MCF 10A (cell line): Measurements from ENCODE around the gene PPP1R14D. TPM values are rescaled to one million over a fixed set of nuclear protein-coding genes. Genes with fewer than 3 reads are reported as not detected.
"Not testable (repeated sequence)": the region's sequence is repeated elsewhere in the genome, so short reads cannot be mapped to it uniquely, and the experiment has no call there.

Experiments used
- BruUV-seq: library from RNA; stranded (reverse); fragments of 400-500 nt; replicated peaks from 2 replicates; lab custom pipeline; 2021; lab: Mats Ljungman, UMichigan
- CTCF ChIA-PET: fragments of 300-600 bp; sonication (Branson Sonifier 250); formaldehyde crosslinking; extraction: SDS; loops from one replicate; lab custom pipeline; 2021; ENCODE audit warnings: antibody characterized with exemption, inconsistent platforms; lab: Yijun Ruan, JAX
- POLR2A ChIA-PET: fragments of 300-600, 350-650 bp; sonication (Branson Sonifier 250); formaldehyde crosslinking; extraction: SDS; loops from one replicate; lab custom pipeline; 2020; ENCODE audit warnings: antibody characterized with exemption, inconsistent platforms; lab: Yijun Ruan, JAX
- DNase-seq: peaks from one replicate; pipeline ENCODE4 v3.0.0-alpha.2; 2018; ENCODE audit not compliant: unreplicated experiment
- H3K27ac Mint-ChIP-seq: one replicate; pipeline ENCODE4 v1.8.0; 2022; ENCODE audit warnings: mild to moderate bottlenecking, low read depth, mixed read lengths; ENCODE audit not compliant: unreplicated experiment
- H3K27me3 Mint-ChIP-seq: one replicate; pipeline ENCODE4 v1.8.0; 2022; ENCODE audit warnings: mixed read lengths; ENCODE audit not compliant: insufficient read depth, unreplicated experiment
- H3K36me3 Mint-ChIP-seq: one replicate; pipeline ENCODE4 v1.8.0; 2022; ENCODE audit warnings: mild to moderate bottlenecking, moderate library complexity, mixed read lengths; ENCODE audit not compliant: insufficient read depth, unreplicated experiment
- H3K4me1 Mint-ChIP-seq: one replicate; pipeline ENCODE4 v1.8.0; 2022; ENCODE audit warnings: mixed read lengths; ENCODE audit not compliant: insufficient read depth, unreplicated experiment
- H3K4me3 Mint-ChIP-seq: one replicate; pipeline ENCODE4 v1.8.0; 2022; ENCODE audit warnings: mild to moderate bottlenecking, moderate library complexity, mixed read lengths; ENCODE audit not compliant: unreplicated experiment
- H3K9me3 Mint-ChIP-seq: one replicate; pipeline ENCODE4 v1.8.0; 2022; ENCODE audit warnings: mixed read lengths; ENCODE audit not compliant: unreplicated experiment
- CTCF ChIP-seq: fragments of 200-600 bp; IDR thresholded peaks from one replicate; pipeline ENCODE4 v1.8.0; 2022; ENCODE audit warnings: antibody characterized with exemption, mild to moderate bottlenecking; ENCODE audit not compliant: unreplicated experiment
- intact Hi-C: fragments of 100-400 bp; cut with micrococcal nuclease; formaldehyde crosslinking; loops from 2 replicates; pipeline ENCODE4 v1.14.1; 2022
- total RNA-seq: library from RNA; stranded (reverse); gene quantifications from 2 replicates; pipeline ENCODE4 v1.2.3, GENCODE V29; 2022

Gene PPP1R14D
- total RNA-seq, 1 experiment from 2014 or later, result not detected

DNA sequence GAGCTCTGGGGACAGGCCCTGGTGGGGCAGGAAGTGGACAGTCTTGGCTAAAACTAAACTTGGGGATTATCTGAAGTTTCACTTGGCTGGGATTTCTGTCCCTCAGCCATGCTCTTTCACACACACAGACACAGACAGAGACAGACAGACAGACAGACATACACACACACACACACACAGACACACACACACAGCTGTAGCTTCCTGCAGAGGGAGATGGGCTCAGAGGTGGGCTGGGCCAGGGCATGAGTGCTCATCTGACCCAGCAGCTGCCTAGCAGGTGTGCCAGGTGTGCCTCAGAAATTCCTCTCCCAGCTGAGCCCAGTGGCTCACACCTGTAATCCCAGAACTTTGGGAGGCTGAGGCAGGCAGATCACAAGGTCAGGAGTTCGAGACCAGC is 42.2 kb upstream of the PPP1R14D start:
- POLR2A ChIA-PET, result interaction anchor here (0.7 to 2.8 kb wide), 3 partner anchors 19 to 26 kb away, joined by 3 to 8 read pairs (median 5); partner anchors contain the start of gene VPS18
- intact Hi-C loops, result no loop called here
- H3K27ac Mint-ChIP-seq, result peak overlapping the region; percentile 27
- no TSS peak for BruUV-seq
- CTCF ChIA-PET, result interaction anchor here (1.6 to 3.6 kb wide), 2 partner anchors 24 to 315 kb away, joined by 3 to 40 read pairs; partner anchors contain the start of gene VPS18
- no peaks in the 10 kb centered on the region for H3K27me3 Mint-ChIP-seq
- no peak for TF ChIP-seq CTCF
- no peaks in the 10 kb centered on the region for H3K36me3 Mint-ChIP-seq
- H3K4me1 Mint-ChIP-seq, result peaks cover 37% of the 10 kb centered on the region
- H3K9me3 Mint-ChIP-seq, result no peaks in the 10 kb centered on the region
- H3K4me3 Mint-ChIP-seq, result no peak overlapping the region
- peak; percentile 63 for DNase-seq

DNA sequence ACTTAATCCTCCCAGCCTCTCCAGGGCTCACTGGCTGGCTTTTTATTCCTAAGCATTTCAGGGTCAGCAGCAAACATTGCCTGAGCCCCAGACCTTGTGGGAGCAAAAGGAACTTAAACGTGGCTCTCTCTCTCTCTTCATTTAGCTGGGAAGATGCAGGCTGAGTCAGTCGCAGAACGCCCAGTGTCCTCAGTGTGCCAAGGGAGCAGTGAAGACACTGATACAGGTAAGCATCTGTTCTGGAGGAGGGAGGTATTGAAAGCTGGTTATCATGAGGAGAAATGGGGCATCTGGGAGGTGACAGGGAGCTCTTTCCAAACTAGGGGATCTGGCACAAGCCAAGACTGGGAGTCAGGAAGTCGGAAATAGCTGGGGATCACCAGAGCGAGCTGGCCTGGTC is 41.2 kb upstream of the PPP1R14D start:
- H3K27ac Mint-ChIP-seq, result no peak overlapping the region
- peak; percentile 57 for DNase-seq
- H3K4me1 Mint-ChIP-seq, result peaks cover 35% of the 10 kb centered on the region
- no TSS peak for BruUV-seq
- H3K27me3 Mint-ChIP-seq, result no peaks in the 10 kb centered on the region
- POLR2A ChIA-PET, result interaction anchor here (0.6 to 2.8 kb wide), 4 partner anchors 9 to 23 kb away, joined by 3 to 9 read pairs (median 6); partner anchors contain the start of gene VPS18
- no peak overlapping the region for H3K4me3 Mint-ChIP-seq
- H3K36me3 Mint-ChIP-seq, result no peaks in the 10 kb centered on the region
- TF ChIP-seq CTCF, result no peak
- CTCF ChIA-PET, result interaction anchor here (0.6 to 1.8 kb wide), 5 partner anchors 24 to 316 kb away, joined by 3 to 7 read pairs (median 3); partner anchors contain the start of gene VPS18
- H3K9me3 Mint-ChIP-seq, result no peaks in the 10 kb centered on the region
- intact Hi-C loops, result no loop called here

DNA sequence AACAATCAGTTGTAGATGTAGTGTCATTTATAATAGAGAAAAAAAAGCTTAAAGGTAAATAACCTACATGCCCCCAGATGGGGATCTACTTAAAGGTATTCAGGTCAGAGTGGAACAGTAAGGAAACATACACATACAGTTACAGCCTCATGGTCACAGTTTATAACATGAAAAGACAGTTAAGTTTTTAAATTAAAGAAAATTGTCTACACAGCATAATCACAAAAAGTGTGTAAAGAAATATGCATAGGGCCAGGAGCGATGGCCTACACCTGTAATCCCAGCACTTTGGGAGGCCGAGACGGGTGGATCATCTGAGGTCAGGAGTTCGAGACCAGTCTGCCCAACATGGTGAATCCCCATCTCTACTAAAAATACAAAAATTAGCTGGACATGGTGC is 38.7 kb upstream of the PPP1R14D start:
- Mint-ChIP-seq H3K9me3 (no peaks in the 10 kb centered on the region), H3K4me1 (peaks cover 36% of the 10 kb centered on the region), H3K27ac (no peak overlapping the region), H3K27me3 (no peaks in the 10 kb centered on the region), H3K36me3 (peaks cover 3% of the 10 kb centered on the region), H3K4me3 (no peak overlapping the region)
- POLR2A ChIA-PET, result no interaction called here
- no peak for DNase-seq
- intact Hi-C loops, result no loop called here
- CTCF ChIA-PET, result no interaction called here
- no TSS peak for BruUV-seq
- TF ChIP-seq CTCF, result no peak

GRCh38 chr15:40863660-40864270 is 35.3 kb upstream of the PPP1R14D start:
- Mint-ChIP-seq H3K4me1 (peaks cover 42% of the 10 kb centered on the region), H3K4me3 (no peak overlapping the region), H3K27me3 (no peaks in the 10 kb centered on the region), H3K9me3 (no peaks in the 10 kb centered on the region), H3K27ac (no peak overlapping the region), H3K36me3 (peaks cover 10% of the 10 kb centered on the region)
- ChIA-PET POLR2A (interaction anchor here (0.6 to 7.8 kb wide), 4 partner anchors 9 to 31 kb away, joined by 4 to 68 read pairs (median 20); partner anchors contain the start of genes SPINT1 and VPS18), CTCF (no interaction called here)
- no peak for DNase-seq
- intact Hi-C loops, result no loop called here
- no TSS peak for BruUV-seq
- TF ChIP-seq CTCF, result no peak

DNA sequence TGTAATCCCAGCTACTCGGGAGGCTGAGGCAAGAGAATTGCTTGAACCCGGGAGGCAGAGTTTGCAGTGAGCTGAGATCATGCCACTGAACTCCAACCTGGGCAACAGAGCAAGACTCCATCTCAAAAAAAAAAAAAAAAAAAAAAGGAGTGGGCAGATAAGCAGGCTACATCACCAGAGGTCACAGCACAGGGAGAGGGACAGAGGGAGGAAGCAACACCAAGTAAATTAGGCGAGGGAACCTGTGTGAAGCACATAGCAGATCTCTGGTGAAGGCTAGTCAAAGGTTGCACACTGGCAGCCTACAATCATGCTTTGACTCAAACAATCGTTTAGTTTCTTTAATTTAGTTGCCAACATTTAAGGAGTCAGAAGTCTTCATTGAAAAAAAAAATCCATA is 32.6 kb upstream of the PPP1R14D start:
- POLR2A ChIA-PET, result interaction anchor here (0.8 to 7.8 kb wide), 3 partner anchors 18 to 34 kb away, joined by 4 to 68 read pairs (median 63); partner anchors contain the start of genes SPINT1 and VPS18
- H3K4me3 Mint-ChIP-seq, H3K27me3 Mint-ChIP-seq, BruUV-seq, H3K9me3 Mint-ChIP-seq, DNase-seq, intact Hi-C loops, H3K27ac Mint-ChIP-seq: not testable (repeated sequence)
- Mint-ChIP-seq H3K36me3 (peaks cover 19% of the 10 kb centered on the region), H3K4me1 (peaks cover 35% of the 10 kb centered on the region)
- CTCF ChIA-PET, result interaction anchor here (0.6 to 7.8 kb wide), 3 partner anchors 14 to 464 kb away, joined by 3 to 131 read pairs (median 130); partner anchors contain the start of genes SPINT1 and VPS18
